Colon (tissue), 2 donors: Measurements from ENCODE around the gene PECR.
"Not testable (repeated sequence)": the region's sequence is repeated elsewhere in the genome, so short reads cannot be mapped to it uniquely, and the experiment has no call there.

Experiments
- FAIRE-seq: peaks from 2 replicates; lab custom pipeline; 2012; peaks lifted over from hg19 to GRCh38; lab: Jason Lieb, UNC
- donor health status: control.
- donor health status: control.

PECR gene

GRCh38 chr2:216029416-216030129 is 52.0 kb downstream of the PECR start:
- FAIRE-seq = no peak

GRCh38 chr2:216024779-216025336 is 56.8 kb downstream of the PECR start:
- FAIRE-seq = no peak

DNA sequence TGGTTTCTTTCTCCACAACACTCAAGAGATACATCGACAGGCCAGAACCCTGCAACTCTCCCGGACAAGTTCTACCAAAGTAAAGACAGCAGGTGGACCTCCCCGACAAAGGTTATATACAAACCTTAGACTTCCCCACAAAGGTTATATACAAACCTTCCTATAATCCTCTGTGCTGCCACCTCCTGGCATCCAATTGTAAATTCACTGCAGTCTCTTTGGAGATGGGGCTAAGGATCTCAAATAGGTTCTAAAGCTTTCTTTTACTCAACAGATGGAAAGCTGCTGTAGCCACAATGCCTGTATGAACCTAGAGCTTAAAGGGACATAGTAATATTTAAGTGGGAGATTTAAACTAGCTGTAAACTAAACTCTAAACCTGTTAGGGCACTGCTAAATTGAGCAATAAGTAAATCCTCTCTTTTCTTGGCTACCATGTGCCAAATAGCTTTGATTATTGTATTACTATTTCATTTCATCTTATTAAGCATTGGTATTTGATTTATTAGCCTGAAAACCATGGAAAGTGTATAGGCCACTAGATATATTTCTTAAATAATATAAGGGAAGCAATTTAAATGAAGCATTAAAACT is 58.5 kb downstream of the PECR start:
- FAIRE-seq = no peak

DNA sequence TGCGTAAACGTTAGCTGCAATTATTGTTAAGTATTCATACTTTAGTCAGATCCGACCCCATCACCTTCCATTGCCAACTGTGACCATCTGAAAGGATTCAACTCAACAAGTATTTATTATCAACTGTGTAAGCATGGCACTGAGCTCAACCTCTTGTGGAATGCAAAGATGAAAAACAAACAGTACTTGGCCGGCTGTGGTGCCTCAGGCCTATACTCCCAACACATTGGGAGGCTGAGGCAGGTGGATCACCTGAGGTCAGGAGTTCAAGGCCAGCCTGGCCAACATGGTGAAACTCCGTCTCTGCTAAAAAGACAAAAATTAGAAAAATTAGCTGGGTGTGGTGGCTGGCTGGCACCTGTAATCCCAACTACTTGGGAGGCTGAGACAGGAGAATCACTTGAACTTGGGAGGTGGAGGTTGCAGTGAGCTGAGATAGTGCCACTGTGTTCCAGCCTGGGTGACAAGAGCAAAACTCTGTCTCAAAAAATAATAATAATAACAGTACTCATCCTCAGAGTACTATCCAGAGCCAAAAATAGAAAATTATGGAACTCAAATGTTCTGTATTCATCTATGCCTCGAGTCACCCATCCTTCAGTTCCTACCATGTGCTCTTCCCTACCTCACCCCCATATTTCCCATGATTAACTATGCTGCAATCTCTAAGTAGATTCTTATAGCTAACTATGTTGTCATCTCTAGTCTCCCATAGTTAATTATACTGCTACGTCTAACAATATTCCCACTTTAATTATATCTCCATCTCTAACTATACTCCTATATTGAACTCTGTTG is 59.6 kb downstream of the PECR start:
- no peak for FAIRE-seq

DNA sequence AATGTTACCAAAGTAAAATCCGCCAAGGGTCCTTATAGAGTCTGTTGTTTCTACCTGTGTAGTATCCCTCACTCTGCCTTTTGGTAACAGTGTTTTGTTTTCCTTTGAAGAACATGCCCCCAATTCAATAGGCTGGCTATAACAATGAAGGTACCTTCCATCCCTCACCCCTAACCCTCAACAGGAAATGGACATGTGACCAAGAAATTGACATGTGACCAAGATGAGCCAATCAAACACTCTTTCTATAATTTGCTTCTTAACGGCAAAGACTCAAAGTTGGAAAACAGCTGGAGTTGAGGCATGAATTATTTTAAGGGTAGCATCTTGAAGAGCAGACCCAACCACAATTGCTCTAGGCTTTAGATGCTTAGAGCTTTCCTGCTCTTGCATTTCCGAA is 62.9 kb downstream of the PECR start:
- no peak for FAIRE-seq

- FAIRE-seq = no peak
These were observed 64.2 kb downstream of the PECR start for GRCh38 chr2:216017365-216017764.

DNA sequence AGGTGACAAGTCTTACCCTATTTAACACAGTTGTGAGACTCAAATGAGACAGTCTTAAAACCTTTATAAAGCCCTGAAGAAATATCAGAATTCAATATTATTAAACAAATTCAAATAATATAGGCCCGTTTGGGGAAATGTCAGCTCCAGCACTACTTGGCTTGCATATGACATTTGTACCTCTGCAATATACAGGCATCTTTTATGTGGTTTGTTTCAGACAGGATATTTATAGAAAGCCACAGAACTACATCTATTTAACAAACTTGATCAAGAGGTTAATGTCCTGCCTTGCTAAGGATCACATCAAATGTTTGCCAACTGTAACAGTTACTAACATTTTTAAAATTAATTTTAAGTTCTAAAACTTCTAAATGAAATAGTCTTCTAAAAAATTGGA is 65.0 kb downstream of the PECR start:
- FAIRE-seq = no peak

DNA sequence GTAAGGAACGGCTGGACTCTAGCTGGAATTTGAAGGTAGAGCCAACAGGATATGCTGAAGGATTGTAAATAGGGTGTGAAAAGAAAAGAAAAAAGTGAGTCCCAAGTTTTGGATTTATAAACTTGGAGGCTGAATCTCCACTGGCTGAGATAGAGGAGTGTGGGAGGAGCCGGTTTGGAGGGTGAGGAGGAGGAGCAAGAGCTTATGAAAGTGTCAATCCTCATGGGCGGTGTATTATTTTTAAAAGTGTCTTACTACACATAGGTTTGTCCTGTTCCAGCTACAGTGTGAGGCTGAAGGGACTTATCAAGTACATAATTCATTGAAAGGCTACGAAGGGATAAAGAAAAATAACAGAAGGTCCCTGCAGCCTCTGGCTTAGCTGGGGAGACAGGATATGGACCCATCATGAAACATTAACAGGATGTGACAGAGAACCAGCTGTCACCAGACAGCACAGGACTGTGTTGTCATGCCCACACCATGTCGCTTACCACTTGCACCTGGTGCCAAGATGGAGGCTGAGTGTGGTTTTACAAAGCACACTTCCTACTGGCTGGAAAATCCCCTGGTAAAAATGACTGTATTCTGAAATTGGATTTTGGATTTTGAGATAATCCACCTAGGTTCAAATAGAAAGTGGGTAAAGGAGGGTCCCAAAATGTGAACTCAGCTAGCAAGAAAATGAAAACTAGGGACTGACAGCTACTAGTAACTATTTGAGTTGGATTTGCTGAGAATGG is 65.7 kb downstream of the PECR start:
- no peak for FAIRE-seq

- FAIRE-seq = no peak
These were observed 66.6 kb downstream of the PECR start for GRCh38 chr2:216014986-216015385.

DNA sequence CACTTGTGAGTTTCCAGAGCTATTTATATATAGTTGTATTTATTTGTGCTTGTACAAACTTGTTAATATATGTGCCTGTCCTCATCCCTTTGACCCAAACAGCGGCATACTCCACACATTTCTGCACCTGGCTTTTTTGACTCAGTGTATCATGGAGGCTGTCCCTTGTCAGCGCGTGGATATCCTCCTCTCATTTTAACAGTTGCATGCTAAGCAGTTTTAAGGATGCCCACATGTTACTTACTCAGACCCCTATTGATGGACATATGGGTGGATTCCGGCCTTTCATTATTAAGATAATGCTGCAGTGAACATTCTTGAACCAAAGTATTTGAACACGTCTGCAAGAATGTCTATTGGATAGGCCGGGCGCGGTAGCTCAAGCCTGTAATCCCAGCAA is 67.6 kb downstream of the PECR start:
- no peak for FAIRE-seq

GRCh38 chr2:216013080-216013909 is 68.3 kb downstream of the PECR start, which contains the start of gene MREG:
MREG (minus strand) TSS chr2:216013551; CDS start chr2:216013327, 224 bp downstream.
- FAIRE-seq = no peak

GRCh38 chr2:216012830-216013079 is 68.9 kb downstream of the PECR start:
- no peak for FAIRE-seq

DNA sequence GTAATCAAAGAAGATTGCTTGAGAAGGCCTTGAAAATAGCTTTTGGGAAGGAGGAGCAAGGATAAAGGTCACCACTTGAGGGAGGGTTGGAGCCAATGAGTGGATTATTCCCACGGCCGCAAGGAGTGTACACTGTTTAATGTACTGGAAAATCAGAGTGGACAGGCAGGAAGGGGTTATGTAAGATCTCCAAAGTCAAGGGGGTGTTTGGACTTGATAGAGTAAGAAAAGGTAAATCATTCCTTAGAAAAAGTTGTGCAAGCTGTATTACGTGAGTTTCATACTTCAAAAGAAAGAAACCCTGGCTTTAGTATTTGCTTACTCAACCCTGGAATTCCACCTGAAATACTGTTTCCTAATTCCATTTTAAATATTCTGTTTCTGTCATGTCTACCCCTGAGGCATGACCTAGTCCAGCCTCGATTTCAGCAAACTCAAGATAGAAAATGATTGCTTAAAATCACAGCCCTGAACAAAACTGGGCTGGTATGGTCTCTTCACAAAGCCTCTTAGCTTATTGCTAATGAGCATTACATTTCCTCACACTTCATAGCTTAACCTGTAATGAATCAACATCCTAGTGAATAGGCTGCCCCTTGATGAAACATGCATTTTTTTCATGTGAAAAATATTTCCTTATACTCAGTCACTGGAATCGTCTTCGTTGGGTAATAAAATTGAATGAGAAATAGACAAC is 69.3 kb downstream of the PECR start:
- no peak for FAIRE-seq

GRCh38 chr2:216009215-216009614 is 72.4 kb downstream of the PECR start:
- not testable (repeated sequence) for FAIRE-seq

DNA sequence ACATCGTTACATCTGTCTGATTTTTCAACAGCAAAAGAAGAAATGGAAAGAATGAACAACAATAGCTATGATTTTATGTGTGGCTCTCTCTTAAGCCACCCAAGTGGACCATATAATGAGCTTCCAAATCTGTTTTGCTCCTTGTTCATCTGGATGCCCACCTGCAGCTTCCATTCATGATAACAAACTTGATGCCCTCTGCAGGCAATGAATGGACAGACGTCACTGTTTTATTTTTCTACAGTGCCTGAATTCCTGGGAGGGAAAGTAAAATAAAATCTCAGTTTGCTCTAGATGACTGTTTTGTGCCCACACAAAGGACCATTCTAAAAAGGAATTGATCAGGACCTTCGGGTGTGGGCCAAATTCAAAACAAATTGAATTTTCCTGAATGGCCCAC is 73.2 kb downstream of the PECR start:
- FAIRE-seq = no peak

DNA sequence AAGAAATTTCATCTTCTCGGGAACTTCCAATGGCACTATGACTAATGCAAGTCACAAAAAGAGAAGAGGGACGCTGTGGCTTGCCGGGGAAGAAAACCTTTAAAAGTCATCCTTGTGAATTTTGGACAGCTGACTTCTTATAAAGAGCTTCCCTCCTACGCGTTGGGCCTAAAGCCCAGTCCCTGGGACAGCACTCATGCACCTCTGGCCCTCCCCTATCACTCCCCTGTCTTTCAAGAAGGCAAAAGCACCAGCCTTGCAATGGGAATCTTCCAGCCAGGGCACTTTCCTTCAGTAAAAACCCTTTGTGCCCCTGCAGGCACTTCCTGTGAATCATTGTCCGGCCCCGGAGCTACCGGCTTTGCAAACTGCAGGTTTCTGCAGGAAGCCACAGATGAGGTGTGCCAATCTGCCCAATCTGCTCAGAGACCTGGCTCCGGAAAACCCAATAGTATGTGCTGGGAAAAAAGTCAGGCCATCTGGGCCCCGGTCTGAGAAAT is 75.4 kb downstream of the PECR start:
- FAIRE-seq = no peak

DNA sequence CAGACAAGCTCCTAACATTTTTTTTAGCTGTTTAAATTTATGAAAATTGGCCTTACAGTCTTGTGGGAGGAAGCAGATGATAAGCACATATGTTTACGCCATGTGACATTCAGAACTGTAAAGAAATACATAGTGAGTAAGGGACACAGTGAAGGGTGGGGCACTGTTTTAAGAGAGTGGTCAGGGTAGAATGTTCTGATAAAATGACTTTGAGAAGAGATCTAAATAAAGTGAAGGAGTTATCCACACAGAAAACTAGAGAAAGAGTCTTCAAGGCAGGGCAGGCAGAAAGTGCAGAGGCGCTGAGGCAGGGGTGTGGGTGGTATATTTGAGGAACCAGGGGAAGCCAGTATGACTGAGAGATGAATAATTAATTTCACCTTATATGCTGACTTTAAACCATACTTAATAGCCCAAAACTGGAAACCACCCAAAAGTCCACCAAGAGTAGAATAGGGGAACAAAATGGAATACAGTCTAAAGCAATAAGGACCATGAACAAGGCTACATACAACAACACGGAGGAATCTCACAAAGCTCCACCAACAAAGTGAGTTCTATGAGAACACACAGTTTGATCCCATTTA is 76.8 kb downstream of the PECR start:
- no peak for FAIRE-seq

DNA sequence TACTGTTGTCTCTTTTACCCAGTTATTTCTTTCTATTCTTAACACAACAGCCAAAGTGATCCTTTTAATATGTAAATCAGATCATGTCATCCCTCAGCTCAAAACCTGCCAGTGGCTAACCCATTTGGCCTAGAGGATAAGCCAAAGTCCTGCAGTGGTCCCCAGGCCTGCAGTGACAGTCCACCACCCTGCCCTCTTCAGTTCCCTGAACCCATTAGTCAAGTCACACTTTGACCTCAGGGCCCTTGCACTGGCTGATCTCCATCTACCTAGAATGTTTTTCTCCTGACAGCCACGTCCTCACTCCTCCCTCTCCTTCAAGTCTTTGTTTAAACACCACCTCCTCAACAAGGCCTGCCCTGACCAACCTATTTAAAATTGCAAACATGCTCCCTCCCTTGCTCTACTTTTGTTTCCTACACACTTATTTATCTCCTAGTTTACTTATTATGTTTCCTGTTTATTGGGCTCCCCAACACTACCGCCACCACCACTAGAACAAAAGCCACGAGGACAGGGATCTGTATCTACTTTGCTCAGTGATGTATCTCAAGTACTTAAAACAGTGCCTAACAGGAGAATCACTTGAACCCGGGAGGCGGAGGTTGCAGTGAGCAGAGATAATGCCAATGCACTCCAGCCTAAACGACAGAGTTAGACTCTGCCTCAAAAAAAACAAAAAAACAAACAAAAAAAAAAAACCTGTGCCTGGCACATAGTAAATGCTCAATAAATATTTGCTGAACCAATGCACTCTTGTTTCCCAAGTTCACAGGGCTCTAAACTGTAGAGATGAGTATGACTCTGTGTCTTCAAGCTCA is 77.5 kb downstream of the PECR start:
- FAIRE-seq = no peak

GRCh38 chr2:216002693-216003092 is 78.9 kb downstream of the PECR start:
- FAIRE-seq = no peak
